DND-41 (cell line): ENCODE data around the gene RAI1.

Experiments used
- ATAC-seq: fragments of 200-7000 bp; cut with Tn5 transposase; 3 replicates; pipeline ENCODE4 v1.9.1; 2021; ENCODE audit warnings: low read depth; ENCODE audit not compliant: insufficient read depth
- DNase-seq: peaks from one replicate; pipeline ENCODE4 v3.0.0-alpha.2; 2020
- H2AFZ ChIP-seq: 2 replicates; pipeline ENCODE4 v1.6.0; 2012; ENCODE audit warnings: low read depth, low read length
- H3K27ac ChIP-seq: 2 replicates; pipeline ENCODE4 v1.5.1; 2012; ENCODE audit warnings: low read length, inconsistent platforms
- H3K27me3 ChIP-seq: fragments of 200-600 bp; sonication (generic); 2 replicates; pipeline ENCODE4 v1.6.0; 2012; ENCODE audit warnings: low read length, mild to moderate bottlenecking, inconsistent platforms; ENCODE audit not compliant: insufficient read depth, poor library complexity
- H3K36me3 ChIP-seq: 2 replicates; pipeline ENCODE4 v1.5.1; 2012; ENCODE audit warnings: low read length, inconsistent platforms; ENCODE audit not compliant: insufficient read depth
- H3K4me1 ChIP-seq: 2 replicates; pipeline ENCODE4 v1.5.1; 2012; ENCODE audit warnings: mild to moderate bottlenecking, low read length; ENCODE audit not compliant: insufficient read depth
- H3K4me2 ChIP-seq: 2 replicates; pipeline ENCODE4 v1.6.0; 2012; ENCODE audit warnings: mild to moderate bottlenecking, moderate library complexity, low read length, inconsistent platforms; ENCODE audit not compliant: insufficient read depth
- H3K4me3 ChIP-seq, 2 experiments: fragments of 200-600 bp in 1 of 2; shearing (Covaris generic) in 1 of 2; 2 replicates each; pipeline ENCODE4 v1.5.1; 2012 to 2016; ENCODE audit warnings: inconsistent platforms in 2 of 2, low read length in 2 of 2, mild to moderate bottlenecking in 2 of 2, low read depth in 1 of 2, moderate library complexity in 1 of 2
- H3K79me2 ChIP-seq: 2 replicates; pipeline ENCODE4 v1.6.0; 2012; ENCODE audit warnings: low read length, inconsistent platforms; ENCODE audit not compliant: insufficient read depth
- H3K9ac ChIP-seq: 2 replicates; pipeline ENCODE4 v1.6.0; 2012; ENCODE audit warnings: low read depth, mild to moderate bottlenecking, inconsistent platforms, low read length, moderate library complexity
- H3K9me3 ChIP-seq: 2 replicates; pipeline ENCODE4 v1.5.1; 2012; ENCODE audit warnings: low read length, moderate library complexity, mild to moderate bottlenecking, inconsistent platforms; ENCODE audit not compliant: insufficient read depth, severe bottlenecking
- H4K20me1 ChIP-seq: 2 replicates; pipeline ENCODE4 v1.6.0; 2012; ENCODE audit warnings: low read length; ENCODE audit not compliant: insufficient read depth
- CTCF ChIP-seq: IDR thresholded peaks from 2 replicates; pipeline ENCODE4 v1.5.1; 2012; ENCODE audit warnings: borderline replicate concordance, low read length, moderate library complexity, mild to moderate bottlenecking; ENCODE audit not compliant: poor library complexity, severe bottlenecking; ENCODE audit errors: extremely low read depth
- EZH2 ChIP-seq: IDR thresholded peaks from 3 replicates; pipeline ENCODE4 v1.6.1; 2012; ENCODE audit warnings: borderline replicate concordance, low read depth, mild to moderate bottlenecking, moderate library complexity, low read length, inconsistent platforms; ENCODE audit not compliant: severe bottlenecking

RAI1 gene

GRCh38 chr17:17852930-17853329 lies 171.7 kb downstream of the RAI1 start:
- peaks cover 29% of the 10 kb centered on the region for H3K4me1 ChIP-seq
- H3K27me3 ChIP-seq = no peaks in the 10 kb centered on the region
- H3K9me3 ChIP-seq = no peaks in the 10 kb centered on the region
- no peak overlapping the region for H3K9ac ChIP-seq
- H2AFZ ChIP-seq = no peak overlapping the region
- H3K27ac ChIP-seq = no peak overlapping the region
- H4K20me1 ChIP-seq = no peaks in the 10 kb centered on the region
- TF ChIP-seq EZH2 = no peak
- TF ChIP-seq CTCF = no peak
- H3K36me3 ChIP-seq = no peaks in the 10 kb centered on the region
- no peak for ATAC-seq
- DNase-seq = no peak
- H3K79me2 ChIP-seq = no peaks in the 10 kb centered on the region
- H3K4me2 ChIP-seq = no peak overlapping the region
- no peak overlapping the region for H3K4me3 ChIP-seq

GRCh38 chr17:17853811-17854447 lies 172.7 kb downstream of the RAI1 start:
- Histone ChIP-seq H3K36me3 (no peaks in the 10 kb centered on the region), H3K9ac (no peak overlapping the region), H3K4me3 (no peak overlapping the region), H3K4me2 (no peak overlapping the region), H2AFZ (no peak overlapping the region), H3K9me3 (no peaks in the 10 kb centered on the region), H4K20me1 (no peaks in the 10 kb centered on the region), H3K4me1 (peaks cover 21% of the 10 kb centered on the region), H3K27ac (no peak overlapping the region), H3K27me3 (no peaks in the 10 kb centered on the region), H3K79me2 (no peaks in the 10 kb centered on the region)
- DNase-seq = no peak
- no peak for ATAC-seq
- TF ChIP-seq CTCF = no peak
- no peak for TF ChIP-seq EZH2

GRCh38 chr17:17855976-17856375 lies 174.7 kb downstream of the RAI1 start:
- H3K4me2 ChIP-seq = no peak overlapping the region
- peaks cover 3% of the 10 kb centered on the region; the same call in 1 of the 2 replicates for H4K20me1 ChIP-seq
- no peaks in the 10 kb centered on the region for H3K27me3 ChIP-seq
- TF ChIP-seq EZH2 (no peak), CTCF (no peak)
- no peak overlapping the region for H2AFZ ChIP-seq
- H3K4me1 ChIP-seq = peaks cover under 1% of the 10 kb centered on the region; the same call in 1 of the 2 replicates
- no peaks in the 10 kb centered on the region for H3K79me2 ChIP-seq
- DNase-seq (no peak), ATAC-seq (no peak)
- H3K27ac ChIP-seq = no peak overlapping the region
- no peak overlapping the region for H3K4me3 ChIP-seq
- no peaks in the 10 kb centered on the region for H3K9me3 ChIP-seq
- H3K9ac ChIP-seq = no peak overlapping the region
- no peaks in the 10 kb centered on the region for H3K36me3 ChIP-seq
